ENCODE data around the gene MATN1. TPM values are rescaled to one million over a fixed set of nuclear protein-coding genes. Genes with fewer than 3 reads are reported as not detected.

The MATN1 gene
- total and polyA plus RNA-seq, 8 donors, result 0.06 to 0.07 TPM; not detected in 6

DNA sequence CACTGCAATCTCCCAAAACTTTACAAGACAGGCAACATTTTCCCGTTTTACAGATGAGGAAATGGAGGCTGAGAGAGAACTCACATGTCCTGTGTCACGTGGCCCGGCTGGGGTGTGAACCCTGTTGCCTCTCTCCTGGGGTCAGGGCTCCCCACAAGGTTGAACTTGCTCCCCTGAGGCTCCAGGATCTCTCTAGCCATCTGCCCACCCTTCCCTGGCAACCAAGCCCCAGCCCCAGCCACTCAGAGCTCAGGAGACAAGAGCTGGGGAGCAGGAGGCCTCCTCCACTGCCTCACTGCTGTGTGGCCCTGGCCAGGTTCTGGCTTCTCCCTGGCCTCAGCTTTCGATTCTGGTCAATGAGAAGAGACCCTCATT lies 22.4 kb upstream of the MATN1 start:
- TF ChIP-seq, protein P1, sequence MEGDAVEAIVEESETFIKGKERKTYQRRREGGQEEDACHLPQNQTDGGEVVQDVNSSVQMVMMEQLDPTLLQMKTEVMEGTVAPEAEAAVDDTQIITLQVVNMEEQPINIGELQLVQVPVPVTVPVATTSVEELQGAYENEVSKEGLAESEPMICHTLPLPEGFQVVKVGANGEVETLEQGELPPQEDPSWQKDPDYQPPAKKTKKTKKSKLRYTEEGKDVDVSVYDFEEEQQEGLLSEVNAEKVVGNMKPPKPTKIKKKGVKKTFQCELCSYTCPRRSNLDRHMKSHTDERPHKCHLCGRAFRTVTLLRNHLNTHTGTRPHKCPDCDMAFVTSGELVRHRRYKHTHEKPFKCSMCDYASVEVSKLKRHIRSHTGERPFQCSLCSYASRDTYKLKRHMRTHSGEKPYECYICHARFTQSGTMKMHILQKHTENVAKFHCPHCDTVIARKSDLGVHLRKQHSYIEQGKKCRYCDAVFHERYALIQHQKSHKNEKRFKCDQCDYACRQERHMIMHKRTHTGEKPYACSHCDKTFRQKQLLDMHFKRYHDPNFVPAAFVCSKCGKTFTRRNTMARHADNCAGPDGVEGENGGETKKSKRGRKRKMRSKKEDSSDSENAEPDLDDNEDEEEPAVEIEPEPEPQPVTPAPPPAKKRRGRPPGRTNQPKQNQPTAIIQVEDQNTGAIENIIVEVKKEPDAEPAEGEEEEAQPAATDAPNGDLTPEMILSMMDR (IDR thresholded peaks at IDR 0.05), result no peak
- H3K27me3 ChIP-seq, result no peaks in the 10 kb centered on the region

DNA sequence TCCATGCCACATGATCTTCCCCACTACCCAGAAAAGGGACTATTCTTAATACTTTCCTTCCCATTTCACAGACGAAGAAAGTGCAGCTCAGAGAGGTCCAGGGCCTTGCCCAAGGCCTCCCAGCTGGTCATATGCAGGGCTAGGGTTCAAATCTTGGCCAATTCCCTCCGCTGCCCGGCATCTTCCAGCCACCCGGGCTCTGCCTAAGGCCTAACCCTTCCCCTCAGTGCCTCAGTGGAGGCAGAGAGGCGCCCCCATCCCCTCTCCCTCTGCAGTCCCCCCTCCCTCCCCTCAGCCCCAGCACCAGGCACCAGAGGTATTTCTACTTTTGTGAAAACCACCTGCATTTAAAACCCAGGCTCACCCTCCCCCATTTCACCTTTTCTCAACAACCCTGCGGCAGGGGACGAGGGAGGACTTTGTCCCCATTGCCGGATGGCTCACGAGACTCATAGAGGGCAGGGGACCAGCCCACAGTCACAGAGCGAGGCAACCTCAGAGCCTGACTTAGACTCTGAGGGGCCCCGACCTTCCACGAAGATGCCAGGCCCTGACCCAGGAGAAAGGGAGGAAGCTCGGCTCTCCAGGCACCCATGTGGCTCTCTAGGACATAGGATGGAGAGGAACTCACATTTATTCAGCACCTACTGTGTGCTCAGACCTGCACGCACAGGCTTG lies 21.9 kb upstream of the MATN1 start:
- DNase-seq (no peak), ATAC-seq (peak in 1 of 4 donors; percentile 3), FAIRE-seq (no peak)
- intact Hi-C loops (cut with DNase I), result no loop called here
- 74 to 77% methylated on average over 14 of the region's 14 CpGs for WGBS, 2 donors
- Histone ChIP-seq H3K36me3 (no peaks in the 10 kb centered on the region), H3K27ac (peak overlapping the region in 1 of 4 donors; percentile 57), H3K4me1 (peaks cover 0 to 8% (median 0%) of the 10 kb centered on the region in 3 donors), H3K9me3 (no peaks in the 10 kb centered on the region), H3K4me3 (no peak overlapping the region), H3K27me3 (no peaks in the 10 kb centered on the region)
- TF ChIP-seq, protein P1 (IDR thresholded peaks at IDR 0.05), result no peak

More for the DNA sequence above, 22.4 kb upstream of the MATN1 start:
- H3K4me1 ChIP-seq, result peaks cover 0 to 8% (median 0%) of the 10 kb centered on the region in 3 donors
- ATAC-seq (peak in 1 of 4 donors; percentile 13), FAIRE-seq (no peak), DNase-seq (no peak)
- intact Hi-C loops (cut with DNase I), result no loop called here
- no peak overlapping the region for H3K4me3 ChIP-seq
- WGBS, 2 donors, result 64 to 75% methylated on average over 4 of the region's 4 CpGs
- no peaks in the 10 kb centered on the region for H3K9me3 ChIP-seq
- H3K27ac ChIP-seq, result peak overlapping the region in 2 of 4 donors; percentile 30 to 57
- no peaks in the 10 kb centered on the region for H3K36me3 ChIP-seq

DNA sequence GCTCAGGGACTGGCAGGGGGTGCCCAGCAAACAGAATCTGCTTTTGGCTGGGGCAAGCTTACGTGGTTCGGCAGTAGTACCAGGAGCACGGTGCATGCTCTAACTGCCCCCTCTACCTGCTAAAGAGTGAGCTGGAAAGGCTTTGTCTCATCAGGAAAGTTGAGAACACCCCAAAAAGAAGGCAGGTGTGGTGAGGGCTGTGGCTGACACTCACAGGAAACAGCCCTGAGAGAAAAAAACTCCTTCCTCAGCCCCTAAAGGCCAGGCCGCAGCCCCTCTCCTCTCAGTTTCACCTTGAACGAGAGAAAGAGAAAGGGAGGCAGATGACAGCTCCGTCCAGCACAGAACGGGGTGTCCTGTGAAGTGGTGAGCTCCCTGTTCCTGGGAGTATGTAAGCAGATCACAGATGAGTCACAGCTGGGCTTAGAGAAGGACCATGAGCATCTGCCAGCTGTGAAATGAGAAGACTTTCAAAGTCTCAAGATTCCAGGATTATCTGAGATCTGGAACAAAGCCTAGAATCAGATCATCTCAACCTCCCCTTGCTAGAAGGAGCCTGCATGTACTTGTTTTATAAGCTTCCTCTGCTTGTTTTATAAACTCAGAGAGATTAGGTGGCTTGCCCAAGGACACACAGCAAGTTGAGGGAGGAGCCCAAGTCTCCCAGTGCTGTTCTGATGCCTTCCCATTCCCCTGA lies 20.8 kb upstream of the MATN1 start:
- intact Hi-C loops (cut with DNase I), result no loop called here
- H3K9me3 ChIP-seq, result no peaks in the 10 kb centered on the region
- TF ChIP-seq, protein P1 (IDR thresholded peaks at IDR 0.05), result no peak
- DNase-seq (peak in 1 of 6 donors; percentile 6), ATAC-seq (no peak), FAIRE-seq (no peak)
- no peak overlapping the region for H3K4me3 ChIP-seq
- no peak overlapping the region for H3K27ac ChIP-seq
- peaks cover 0 to 8% (median 0%) of the 10 kb centered on the region in 3 donors for H3K4me1 ChIP-seq
- no peaks in the 10 kb centered on the region for H3K27me3 ChIP-seq
- no peaks in the 10 kb centered on the region for H3K36me3 ChIP-seq
- 74 to 87% methylated on average over 7 of the region's 7 CpGs for WGBS, 2 donors

DNA sequence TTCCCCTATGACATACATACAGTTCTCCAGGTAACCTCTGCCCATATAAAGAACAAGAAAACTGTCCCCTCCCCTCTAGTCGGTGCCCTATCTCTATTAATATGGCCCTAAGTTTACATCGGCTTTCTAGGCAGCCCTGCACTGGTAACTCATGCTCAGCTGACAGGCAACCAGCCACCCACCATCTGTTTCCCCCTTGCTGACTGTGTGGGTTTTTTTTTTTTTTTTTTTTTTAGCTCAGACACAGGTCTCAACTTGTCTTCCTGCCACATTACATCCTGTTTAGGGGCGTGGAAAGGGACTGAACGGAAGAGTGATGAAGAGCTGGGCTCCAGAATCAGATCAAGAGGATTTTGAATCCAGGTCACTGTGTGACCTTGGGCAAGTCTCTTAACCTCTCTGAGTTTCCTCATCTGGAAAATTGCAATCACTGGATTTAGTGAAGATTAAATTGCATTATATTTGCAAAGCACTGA lies 20.2 kb upstream of the MATN1 start:
- peaks cover 0 to 8% (median 0%) of the 10 kb centered on the region in 3 donors for H3K4me1 ChIP-seq
- no peak overlapping the region for H3K4me3 ChIP-seq
- 37 to 76% methylated on average over 4 of the region's 4 CpGs for WGBS, 2 donors
- no peaks in the 10 kb centered on the region for H3K27me3 ChIP-seq
- DNase-seq (peak in 1 of 6 donors; percentile 2), ATAC-seq (peak in 3 of 4 donors; percentile 5 to 33 (median 23)), FAIRE-seq (no peak)
- TF ChIP-seq, protein P1 (IDR thresholded peaks at IDR 0.05), result no peak
- no peaks in the 10 kb centered on the region for H3K36me3 ChIP-seq
- H3K9me3 ChIP-seq, result no peaks in the 10 kb centered on the region
- intact Hi-C loops (cut with DNase I), result no loop called here
- H3K27ac ChIP-seq, result no peak overlapping the region

All from pancreas (tissue), 10 donors.